Pancreas (tissue), 10 donors: ENCODE results near the gene TMPRSS4. TPM values are rescaled to one million over a fixed set of nuclear protein-coding genes. Genes with fewer than 3 reads are reported as not detected.

Experiments
- ATAC-seq, 4 donors: fragments of 200-7000 bp; cut with Tn5 transposase; one replicate each; pipeline versions ENCODE4 v1.8.0 to v1.9.1; 2020; ENCODE audit warnings: mild to moderate bottlenecking in 4 of 4, moderate library complexity in 4 of 4
- DNase-seq, 6 donors: peaks; one replicate each; pipeline ENCODE4 v3.0.0-alpha.2; 2020
- FAIRE-seq: peaks from 2 replicates; lab custom pipeline; 2012; peaks lifted over from hg19 to GRCh38; lab: Jason Lieb, UNC
- H3K27ac ChIP-seq, 4 donors: fragments of 200-600 bp; sonication (generic); 1 replicate in 3 of 4; 2 replicates in 1 of 4; pipeline versions ENCODE4 v1.5.0 to v1.8.0; 2020
- H3K27me3 ChIP-seq, 4 donors: fragments of 200-600 bp; one replicate each; pipeline ENCODE4 v1.8.0; 2021
- H3K36me3 ChIP-seq, 3 donors: fragments of 200-600 bp; sonication (generic) in 1 of 3; one replicate each; pipeline versions ENCODE4 v1.5.0 to v1.8.0; 2020 to 2021
- H3K4me1 ChIP-seq, 3 donors: fragments of 200-600 bp; one replicate each; pipeline ENCODE4 v1.8.0; 2021
- H3K4me3 ChIP-seq, 4 donors: fragments of 200-600 bp; sonication (generic) in 2 of 4; one replicate each; pipeline versions ENCODE4 v1.5.0 to v1.8.0; 2020 to 2021
- H3K9me3 ChIP-seq, 4 donors: fragments of 200-600 bp; one replicate each; pipeline ENCODE4 v1.8.0; 2021
- CTCF ChIP-seq, 4 donors: fragments of 200-600 bp; sonication (generic) in 3 of 4; IDR thresholded peaks; one replicate each; pipeline versions ENCODE4 v1.5.0 to v1.8.0; 2021; ENCODE audit warnings: antibody characterized with exemption in 4 of 4
- WGBS, 2 donors: extraction: QIAGEN DNeasy Blood & Tissue Kit; methylation state at CpG; one replicate each; pipeline ENCODE4 v1.1.7; 2013; 5-methylcytosine and 5-hydroxymethylcytosine counted together
- intact Hi-C, 3 donors: fragments of 100-400 bp; cut with DNase I; formaldehyde crosslinking; loops; one replicate each; pipeline versions ENCODE4 v1.11.1 to v1.14.2; 2022
- polyA plus RNA-seq, 2 donors: library from polyadenylated mRNA; stranded (reverse); fragments of 200-250 nt; gene quantifications; one replicate each; pipeline ENCODE4 v1.2.3, GENCODE V29; 2013
- total RNA-seq, 6 donors: library from RNA; stranded (reverse); fragmentation: NEBNext Ultra II Directional in 4 of 6; extraction: Animal tissue kit (Norgen Biotek cat#: 25700) in 4 of 6; gene quantifications; one replicate each; pipeline versions ENCODE4 v1.2.1 to v1.2.4, GENCODE V29; 2021 to 2023
- donor health status: healthy with polysubstance abuse.
- donor health status: DM: no; HTN: no; CAD: no; lungs with moderate emphysema.
- donor health status: DM: no; HTN: no; CAD: no.
- donor health status: control.
- donor health status: control.
- donor health status: Bipolar disorder and iron deficiency.
- donor health status: DM: yes; HTN: yes; CAD: no.
- donor health status: DM: no; HTN: no; CAD: no.
- donor health status: DM: no; HTN: no; CAD: no.
- donor health status: DM: yes; HTN: yes; CAD: no.

TMPRSS4 gene
- total and polyA plus RNA-seq, 8 donors = 0.15 to 2.2 (median 0.41) TPM; not detected in 3

GRCh38 chr11:118117790-118118601, 41.1 kb downstream of the TMPRSS4 start:
- Histone ChIP-seq H3K9me3 (no peaks in the 10 kb centered on the region), H3K27me3 (no peaks in the 10 kb centered on the region), H3K4me3 (no peak overlapping the region), H3K36me3 (no peaks in the 10 kb centered on the region), H3K27ac (no peak overlapping the region), H3K4me1 (no peaks in the 10 kb centered on the region)
- FAIRE-seq (no peak), ATAC-seq (no peak), DNase-seq (no peak)
- no peak for TF ChIP-seq CTCF (IDR thresholded peaks at IDR 0.05)
- WGBS, 2 donors = 76 to 82% methylated on average over 9 of the region's 9 CpGs
- intact Hi-C loops = no loop called here

- H3K36me3 ChIP-seq = no peaks in the 10 kb centered on the region
- no peaks in the 10 kb centered on the region for H3K9me3 ChIP-seq
- H3K27me3 ChIP-seq = no peaks in the 10 kb centered on the region
- no peak overlapping the region for H3K4me3 ChIP-seq
- no peak for FAIRE-seq
- TF ChIP-seq CTCF (IDR thresholded peaks at IDR 0.05) = no peak
- intact Hi-C loops = no loop called here
- ATAC-seq = no peak
- no peaks in the 10 kb centered on the region for H3K4me1 ChIP-seq
- no peak for DNase-seq
- 86 to 93% methylated on average over 1 of the region's 1 CpG for WGBS, 2 donors
- H3K27ac ChIP-seq = no peak overlapping the region
These were observed 43.9 kb downstream of the TMPRSS4 start for GRCh38 chr11:118120793-118121192.

- no peak for DNase-seq
- no peak for TF ChIP-seq CTCF (IDR thresholded peaks at IDR 0.05)
- Histone ChIP-seq H3K27ac (no peak overlapping the region), H3K4me1 (no peaks in the 10 kb centered on the region), H3K36me3 (no peaks in the 10 kb centered on the region), H3K27me3 (no peaks in the 10 kb centered on the region), H3K4me3 (no peak overlapping the region), H3K9me3 (no peaks in the 10 kb centered on the region)
- WGBS, 2 donors = 74 to 79% methylated on average over 8 of the region's 8 CpGs
- intact Hi-C loops = no loop called here
- no peak for ATAC-seq
- no peak for FAIRE-seq
These were observed 48.2 kb downstream of the TMPRSS4 start for GRCh38 chr11:118124929-118125535.

GRCh38 chr11:118126082-118126838, 49.4 kb downstream of the TMPRSS4 start:
- no peaks in the 10 kb centered on the region for H3K9me3 ChIP-seq
- FAIRE-seq (no peak), DNase-seq (no peak), ATAC-seq (no peak)
- no peaks in the 10 kb centered on the region for H3K27me3 ChIP-seq
- intact Hi-C loops = no loop called here
- 77 to 89% methylated on average over 7 of the region's 7 CpGs for WGBS, 2 donors
- no peaks in the 10 kb centered on the region for H3K36me3 ChIP-seq
- H3K27ac ChIP-seq = no peak overlapping the region
- no peak overlapping the region for H3K4me3 ChIP-seq
- TF ChIP-seq CTCF (IDR thresholded peaks at IDR 0.05) = no peak
- H3K4me1 ChIP-seq = no peaks in the 10 kb centered on the region
